Activated CD8-positive, alpha-beta memory T cell treated with anti-CD3 and anti-CD28 coated beads for 36 hours (primary cell): ENCODE measurements around the gene SUV39H1. TPM values are rescaled to one million over a fixed set of nuclear protein-coding genes. Genes with fewer than 3 reads are reported as not detected.
"Not testable (repeated sequence)": the region's sequence is repeated elsewhere in the genome, so short reads cannot be mapped to it uniquely, and the experiment has no call there.

Source experiments
- CTCF ChIA-PET: fragments of 350-600 bp; sonication (Branson Sonifier 250); formaldehyde crosslinking; loops from one replicate; lab custom pipeline; 2021; ENCODE audit warnings: antibody characterized with exemption; lab: Charles Lee
- POLR2A ChIA-PET: fragments of 350-600 bp; sonication (Branson Sonifier 250); formaldehyde crosslinking; loops from one replicate; lab custom pipeline; 2021; ENCODE audit warnings: antibody characterized with exemption; lab: Charles Lee
- total RNA-seq, 2 experiments: library from RNA; stranded (reverse); gene quantifications; one replicate each; pipeline ENCODE4 v1.2.3, GENCODE V29; 2021

SUV39H1 gene, protein sequence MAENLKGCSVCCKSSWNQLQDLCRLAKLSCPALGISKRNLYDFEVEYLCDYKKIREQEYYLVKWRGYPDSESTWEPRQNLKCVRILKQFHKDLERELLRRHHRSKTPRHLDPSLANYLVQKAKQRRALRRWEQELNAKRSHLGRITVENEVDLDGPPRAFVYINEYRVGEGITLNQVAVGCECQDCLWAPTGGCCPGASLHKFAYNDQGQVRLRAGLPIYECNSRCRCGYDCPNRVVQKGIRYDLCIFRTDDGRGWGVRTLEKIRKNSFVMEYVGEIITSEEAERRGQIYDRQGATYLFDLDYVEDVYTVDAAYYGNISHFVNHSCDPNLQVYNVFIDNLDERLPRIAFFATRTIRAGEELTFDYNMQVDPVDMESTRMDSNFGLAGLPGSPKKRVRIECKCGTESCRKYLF
- 10 to 100 TPM; 30.8 to 33.1 TPM for total RNA-seq

DNA sequence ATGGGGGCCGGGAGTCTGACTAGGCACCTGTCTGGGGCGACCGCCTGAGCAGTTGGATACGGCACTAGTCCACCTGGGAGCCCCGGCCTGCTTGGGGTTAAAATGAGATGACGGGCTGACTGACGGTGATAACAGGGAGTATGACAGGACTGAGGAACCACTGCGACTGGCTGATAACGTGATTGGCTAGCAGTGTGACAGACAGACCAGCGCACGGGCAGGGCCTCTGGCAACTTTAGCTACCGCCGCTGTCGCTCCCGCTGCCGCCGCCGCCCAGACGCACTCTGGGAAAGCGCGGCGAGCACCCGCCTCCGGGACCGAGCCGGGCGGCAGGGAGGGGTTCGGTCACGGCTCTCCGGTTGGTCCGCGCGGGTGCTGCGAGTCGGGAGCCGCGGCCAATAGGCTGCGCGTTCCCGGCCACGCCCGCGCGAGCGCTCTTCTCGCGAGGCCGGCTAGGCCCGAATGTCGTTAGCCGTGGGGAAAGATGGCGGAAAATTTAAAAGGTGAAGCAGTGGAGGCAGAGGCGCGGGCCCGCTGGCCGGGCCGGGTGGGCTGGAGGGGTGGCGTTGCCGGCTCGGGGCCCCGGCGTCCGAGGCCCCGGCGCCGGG lies at the start of gene SUV39H1:
SUV39H1 (plus strand) TSS at position 434 of the 608 bp plus-strand sequence; CDS start at position 485, 51 bp downstream.
- ChIA-PET CTCF (no interaction called here), POLR2A (interaction anchor here (0.6 to 1.4 kb wide), 3 partner anchors 20 to 319 kb away, joined by 3 to 6 read pairs (median 3); no protein-coding TSS in a partner anchor)

DNA sequence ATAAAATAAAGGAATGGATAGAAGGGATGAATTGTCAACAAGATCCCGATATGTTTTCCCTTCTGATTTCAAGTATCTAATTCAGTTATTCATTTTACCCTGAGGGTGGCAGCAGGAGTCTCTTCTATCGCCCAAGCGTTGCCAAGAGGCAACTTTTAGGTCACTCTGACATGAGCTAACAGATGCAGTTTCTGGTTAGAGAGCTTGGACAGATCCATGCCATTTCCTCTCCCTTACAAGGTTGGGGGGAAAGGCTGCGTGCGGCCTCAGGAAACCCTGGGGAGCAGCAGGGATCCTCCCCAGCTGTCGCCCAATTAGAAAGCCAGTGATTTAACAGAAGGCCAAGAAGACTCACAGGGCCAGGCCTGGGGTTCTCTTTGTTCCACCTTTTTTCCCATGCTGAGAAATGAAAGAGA lies 48.2 kb upstream of the SUV39H1 start:
- ChIA-PET CTCF (interaction anchor here (0.8 to 1.6 kb wide), 6 partner anchors 28 to 188 kb away, joined by 3 to 4 read pairs (median 3); partner anchors contain the start of genes HDAC6 and WAS), POLR2A (no interaction called here)

DNA sequence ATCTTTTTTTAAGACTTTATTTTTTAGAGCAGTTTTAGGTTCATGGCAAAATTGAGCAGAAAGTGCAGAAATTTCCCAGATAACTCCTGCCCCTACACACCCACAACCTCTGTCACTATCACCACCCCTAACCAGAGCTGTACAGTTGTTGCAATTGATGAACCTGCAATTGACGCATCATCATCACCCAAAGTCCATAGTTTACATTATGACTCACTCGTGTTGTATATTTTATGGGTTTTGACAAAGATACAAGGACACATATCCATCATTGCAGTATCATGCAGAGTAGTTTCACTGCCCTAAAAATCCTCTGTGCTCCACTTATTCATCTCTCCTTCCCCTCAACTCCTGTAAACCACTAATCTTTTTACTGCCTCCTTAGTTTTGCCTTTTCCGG lies 47.4 kb upstream of the SUV39H1 start:
- POLR2A ChIA-PET: no interaction called here
- CTCF ChIA-PET: interaction anchor here (1.3 to 1.6 kb wide), 2 partner anchors 48 to 152 kb away, joined by 3 read pairs; partner anchors contain the start of gene HDAC6

DNA sequence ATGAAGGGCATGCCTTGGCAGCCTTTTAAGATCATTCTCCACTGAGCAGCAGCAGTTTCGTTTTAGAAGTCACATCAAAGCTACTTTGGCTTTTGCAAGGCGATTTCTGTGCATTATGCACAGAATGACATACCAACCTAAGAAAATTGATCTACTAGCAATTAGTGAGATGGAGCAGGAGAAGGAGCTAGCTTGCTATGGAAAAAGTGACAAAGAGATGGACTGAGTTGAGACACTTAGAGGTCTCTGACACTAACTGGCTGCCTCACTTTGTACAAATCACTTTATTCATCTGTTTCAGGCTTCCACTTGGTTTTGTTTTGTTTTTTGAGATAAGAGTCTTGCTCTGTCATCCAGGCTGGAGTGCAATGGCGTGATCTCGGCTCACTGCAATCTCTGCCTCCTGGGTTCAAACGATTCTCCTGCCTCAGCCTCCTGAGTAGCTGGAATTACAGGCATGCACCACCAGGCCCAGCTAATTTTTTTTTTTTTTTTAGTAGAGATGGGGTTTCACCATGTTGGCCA lies 44.4 kb upstream of the SUV39H1 start:
- CTCF ChIA-PET: interaction anchor here (0.6 kb wide), 1 partner anchor 213 kb away, joined by 3 read pairs; no protein-coding TSS in a partner anchor
- POLR2A ChIA-PET: not testable (repeated sequence)

DNA sequence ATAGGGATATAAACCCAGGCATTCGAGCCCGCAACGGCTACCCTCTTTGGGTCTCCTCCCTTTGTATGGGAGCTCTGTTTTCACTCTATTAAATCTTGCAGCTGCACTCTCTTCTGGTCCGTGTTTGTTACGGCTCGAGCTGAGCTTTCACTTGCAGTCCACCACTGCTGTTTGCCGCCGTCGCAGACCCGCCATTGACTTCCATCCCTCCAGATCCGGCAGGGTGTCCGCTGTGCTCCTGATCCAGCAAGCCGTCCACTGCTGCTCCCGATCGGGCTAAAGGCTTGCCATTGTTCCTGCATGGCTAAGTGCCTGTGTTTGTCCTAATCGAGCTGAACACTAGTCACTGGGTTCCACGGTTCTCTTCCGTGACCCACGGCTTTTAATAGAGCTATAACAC lies 41.8 kb upstream of the SUV39H1 start:
- CTCF ChIA-PET, POLR2A ChIA-PET: not testable (repeated sequence)

DNA sequence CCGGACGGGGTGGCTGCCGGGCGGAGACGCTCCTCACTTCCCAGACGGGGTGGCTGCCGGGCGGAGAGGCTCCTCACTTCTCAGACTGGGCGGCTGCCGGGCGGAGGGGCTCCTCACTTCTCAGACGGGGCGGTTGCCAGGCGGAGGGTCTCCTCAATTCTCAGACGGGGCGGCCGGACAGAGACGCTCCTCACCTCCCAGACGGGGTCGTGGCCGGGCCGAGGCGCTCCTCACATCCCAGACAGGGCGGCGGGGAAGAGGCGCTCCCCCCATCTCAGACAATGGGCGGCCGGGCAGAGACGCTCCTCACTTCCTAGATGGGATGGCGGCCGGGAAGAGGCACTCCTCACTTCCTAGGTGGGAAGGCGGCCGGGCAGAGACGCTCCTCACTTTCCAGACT lies 36.8 kb upstream of the SUV39H1 start:
- POLR2A ChIA-PET, CTCF ChIA-PET: not testable (repeated sequence)

DNA sequence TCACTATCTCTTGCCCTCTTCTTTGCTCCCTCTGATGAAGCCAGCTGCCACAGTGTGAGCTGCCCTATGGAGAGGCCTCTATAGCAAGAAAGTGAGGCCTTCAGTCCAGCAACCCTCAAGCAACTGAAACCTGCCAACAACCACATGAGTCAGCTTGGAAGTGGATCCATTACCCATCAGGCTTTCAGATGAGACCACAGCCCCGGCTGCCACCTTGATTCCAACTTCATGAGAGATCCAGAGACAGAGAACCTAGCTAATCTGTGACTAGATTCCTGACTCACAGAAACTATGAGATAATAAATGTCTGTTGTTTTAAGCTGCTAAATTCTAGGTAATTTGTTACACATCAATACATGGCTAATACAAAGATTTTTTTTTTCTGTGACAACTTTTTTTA lies 33.3 kb upstream of the SUV39H1 start:
- ChIA-PET POLR2A (no interaction called here), CTCF (interaction anchor here (1.0 kb wide), 1 partner anchor 17 kb away, joined by 3 read pairs; no protein-coding TSS in a partner anchor)

DNA sequence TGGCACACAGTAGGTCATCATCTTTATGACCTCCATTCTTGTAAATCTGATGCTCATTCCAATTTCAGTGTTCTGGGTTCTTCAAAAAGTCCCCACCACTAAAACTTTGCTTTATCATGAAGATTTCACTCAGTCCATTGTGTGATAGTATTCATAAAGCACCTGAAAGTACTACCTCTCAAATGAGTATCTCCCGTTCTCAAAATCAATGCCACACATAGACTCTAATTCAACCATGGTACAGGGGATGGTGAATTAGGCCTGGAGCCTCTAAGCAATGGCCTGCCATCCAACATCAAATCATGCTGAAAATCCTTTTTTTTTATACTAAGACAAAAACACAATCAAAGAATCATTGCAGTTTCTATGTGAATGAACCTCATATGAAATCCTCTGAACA lies 32.4 kb upstream of the SUV39H1 start:
- ChIA-PET CTCF (no interaction called here), POLR2A (no interaction called here)

DNA sequence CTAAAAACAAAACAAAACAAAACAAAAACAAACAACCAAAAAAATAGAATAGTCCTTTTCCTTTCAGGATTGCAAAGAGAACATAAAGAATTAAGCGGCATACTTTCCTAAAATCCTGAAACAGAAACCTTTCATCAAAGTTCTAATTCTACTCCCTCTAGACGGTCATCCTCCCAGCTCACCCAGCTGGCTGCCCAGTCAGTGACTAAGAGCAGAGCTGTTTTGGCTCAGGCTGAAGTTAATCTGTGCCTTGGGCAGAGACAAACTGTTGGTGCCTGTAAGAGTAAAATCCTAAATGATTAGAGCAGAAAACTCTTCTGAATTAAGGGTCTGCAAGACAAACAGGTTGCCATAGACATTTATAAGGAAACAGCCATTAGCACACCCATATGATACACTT lies 30.5 kb upstream of the SUV39H1 start:
- ChIA-PET CTCF (no interaction called here), POLR2A (no interaction called here)

DNA sequence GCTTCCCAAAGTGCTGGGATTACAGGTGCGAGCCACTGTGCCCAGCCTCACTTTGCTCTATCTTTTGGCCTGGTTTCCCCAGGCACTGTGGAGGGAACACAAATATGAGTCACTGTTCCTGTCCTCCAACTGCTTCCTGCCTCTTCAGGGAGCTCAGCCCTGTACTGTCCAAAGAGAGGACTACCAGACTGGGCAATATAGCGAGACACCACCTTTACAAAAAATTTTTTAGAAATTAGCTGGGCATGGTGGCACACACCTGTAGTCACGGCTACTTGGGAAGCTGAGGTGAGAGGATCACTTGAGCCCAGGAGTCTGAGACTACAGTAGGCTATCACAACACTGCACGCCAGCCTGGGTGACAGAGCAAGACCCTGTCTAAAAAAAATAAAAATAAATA lies 29.9 kb upstream of the SUV39H1 start:
- POLR2A ChIA-PET: no interaction called here
- CTCF ChIA-PET: no interaction called here

DNA sequence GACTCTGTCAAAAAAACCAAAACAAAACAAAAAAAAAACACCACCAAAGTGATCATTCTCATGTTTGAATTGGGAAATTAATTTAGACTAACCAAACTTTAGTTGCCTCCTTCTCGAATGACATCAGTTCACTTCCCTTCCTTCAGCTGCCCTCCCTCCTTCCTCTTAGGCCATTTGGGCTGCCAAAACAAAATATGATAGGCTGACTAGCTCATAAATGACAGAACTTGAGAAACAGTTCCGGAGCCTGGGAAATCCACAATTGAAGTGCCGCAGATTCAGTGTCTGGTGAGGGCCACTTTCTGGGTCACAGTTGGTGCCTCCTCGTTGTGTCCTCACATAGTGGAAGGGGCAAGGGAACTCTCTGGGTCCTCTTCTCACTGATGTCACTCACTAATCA lies 29.0 kb upstream of the SUV39H1 start:
- POLR2A ChIA-PET: interaction anchor here (0.6 kb wide), 1 partner anchor 75 kb away, joined by 8 read pairs; no protein-coding TSS in a partner anchor

DNA sequence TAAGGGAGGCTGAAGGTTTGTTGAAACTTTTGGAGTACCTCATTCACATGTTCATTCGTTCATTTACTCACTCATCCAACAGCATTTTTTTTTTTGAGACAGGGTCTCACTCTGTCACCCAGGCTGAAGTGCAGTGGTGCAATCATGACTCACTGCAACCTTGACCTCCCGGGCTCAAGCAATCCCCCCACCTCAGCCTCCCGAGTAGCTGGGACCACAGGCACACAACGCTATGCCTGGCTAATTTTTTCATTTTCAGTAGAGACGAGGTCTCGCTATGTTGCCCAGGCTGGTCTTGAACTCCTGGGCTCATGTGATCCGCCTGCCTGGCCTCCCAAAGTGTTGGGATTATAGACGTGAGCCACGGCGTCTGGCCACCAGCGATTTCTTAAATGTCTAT lies 28.3 kb upstream of the SUV39H1 start:
- POLR2A ChIA-PET, CTCF ChIA-PET: not testable (repeated sequence)

More for the DNA sequence above, 29.0 kb upstream of the SUV39H1 start:
- CTCF ChIA-PET: no interaction called here

DNA sequence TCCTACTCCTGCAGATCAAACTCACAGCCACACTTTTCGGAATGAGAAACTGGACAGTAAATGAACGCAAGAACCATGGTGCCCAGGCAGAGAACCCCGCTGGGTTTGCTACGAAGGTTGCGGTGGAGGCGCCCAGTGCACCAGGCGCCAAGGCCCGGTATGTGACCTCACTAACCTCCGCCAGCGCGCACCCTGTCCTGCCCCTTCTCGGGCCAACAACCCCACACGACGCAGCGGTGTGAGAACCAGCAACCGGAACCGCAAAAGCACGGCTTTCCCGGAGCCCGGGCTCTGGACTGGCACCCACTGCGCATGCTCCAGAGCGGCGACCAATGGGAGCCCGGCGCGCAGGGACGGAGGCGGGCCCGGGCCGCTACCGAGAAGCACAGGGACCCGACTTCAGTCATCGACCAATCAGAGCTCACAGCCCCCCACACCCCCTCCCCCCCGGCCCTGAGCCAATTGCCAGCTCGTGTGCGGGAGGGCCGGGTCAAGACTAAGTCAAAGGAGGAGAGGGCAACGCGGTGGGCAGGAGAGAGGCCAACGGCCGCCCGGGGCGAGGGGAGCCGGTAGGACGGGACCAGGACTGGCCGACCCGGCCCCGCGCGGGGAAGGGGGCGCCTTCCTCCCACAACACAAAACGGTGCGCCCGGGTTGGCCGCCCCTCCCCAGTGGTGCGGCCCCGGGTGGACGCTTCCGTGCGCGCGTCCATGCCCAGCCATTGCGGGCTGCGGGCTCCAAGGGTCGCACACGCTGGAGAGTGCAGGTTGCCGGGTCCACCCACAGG lies 20.2 kb upstream of the SUV39H1 start:
- ChIA-PET POLR2A (interaction anchor here (0.6 to 1.9 kb wide), 3 partner anchors 20 to 61 kb away, joined by 3 to 6 read pairs (median 6); partner anchors contain the start of gene SUV39H1), CTCF (interaction anchor here (0.8 kb wide), 1 partner anchor 28 kb away, joined by 3 read pairs; no protein-coding TSS in a partner anchor)

DNA sequence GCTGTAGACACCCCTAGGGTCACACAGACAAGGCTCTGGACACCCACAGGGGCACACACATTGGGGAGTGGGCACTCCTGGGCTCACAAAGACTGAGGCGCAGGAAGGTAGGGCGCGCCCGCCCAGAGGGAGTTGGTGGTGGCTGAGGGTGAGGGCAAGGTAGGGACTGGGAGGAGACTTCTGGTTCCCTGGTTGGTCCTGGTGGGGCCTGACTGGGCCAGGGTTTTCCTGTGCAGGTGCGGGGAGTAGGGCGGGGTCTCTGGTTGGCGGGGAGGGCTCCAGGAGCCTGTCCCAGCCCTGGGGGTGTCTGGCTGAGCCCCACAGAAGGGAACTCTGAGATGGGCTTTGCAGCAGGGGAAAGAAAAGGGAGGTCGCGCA lies 19.7 kb upstream of the SUV39H1 start:
- POLR2A ChIA-PET: interaction anchor here (1.0 to 1.9 kb wide), 2 partner anchors 20 to 61 kb away, joined by 6 read pairs; partner anchors contain the start of gene SUV39H1
- CTCF ChIA-PET: no interaction called here

DNA sequence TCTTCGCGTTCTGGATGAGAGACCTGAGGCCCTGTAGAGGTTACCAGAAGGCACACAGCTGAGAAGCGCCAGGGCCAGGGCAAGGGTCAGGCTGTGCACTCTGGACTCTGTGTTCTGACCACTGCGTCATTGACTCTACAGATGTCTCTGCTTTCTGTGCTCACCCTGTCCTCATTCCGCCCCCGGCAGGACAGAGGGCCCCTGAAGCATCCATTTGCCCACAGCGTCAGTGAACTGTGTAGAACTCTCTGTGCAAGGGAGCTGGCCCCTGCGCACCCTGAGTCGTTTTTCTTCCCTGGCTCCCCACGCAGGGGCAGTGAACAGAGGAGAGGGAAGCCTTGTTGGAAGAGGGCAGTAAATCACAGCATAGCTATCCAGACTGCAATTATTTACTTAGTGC lies 19.0 kb upstream of the SUV39H1 start:
- ChIA-PET POLR2A (no interaction called here), CTCF (no interaction called here)

DNA sequence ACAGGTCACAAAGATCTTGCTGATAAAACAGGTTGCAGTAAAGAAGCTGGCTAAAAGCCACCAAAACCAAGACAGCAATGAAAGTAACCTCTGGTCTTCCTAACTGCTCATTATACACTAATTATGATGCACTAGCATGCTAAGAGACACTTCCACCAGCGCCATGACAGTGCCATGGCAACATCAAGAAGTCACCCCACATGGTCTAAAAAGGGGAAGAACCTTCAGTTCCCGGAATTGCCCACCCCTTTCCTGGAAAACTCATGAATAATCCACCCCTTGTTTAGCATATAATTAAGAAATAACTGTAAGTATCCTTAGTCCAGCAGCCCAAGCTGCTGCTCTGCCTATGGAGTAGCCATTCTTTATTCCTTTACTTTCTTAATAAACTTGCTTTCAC lies 16.1 kb upstream of the SUV39H1 start:
- CTCF ChIA-PET, POLR2A ChIA-PET: not testable (repeated sequence)

DNA sequence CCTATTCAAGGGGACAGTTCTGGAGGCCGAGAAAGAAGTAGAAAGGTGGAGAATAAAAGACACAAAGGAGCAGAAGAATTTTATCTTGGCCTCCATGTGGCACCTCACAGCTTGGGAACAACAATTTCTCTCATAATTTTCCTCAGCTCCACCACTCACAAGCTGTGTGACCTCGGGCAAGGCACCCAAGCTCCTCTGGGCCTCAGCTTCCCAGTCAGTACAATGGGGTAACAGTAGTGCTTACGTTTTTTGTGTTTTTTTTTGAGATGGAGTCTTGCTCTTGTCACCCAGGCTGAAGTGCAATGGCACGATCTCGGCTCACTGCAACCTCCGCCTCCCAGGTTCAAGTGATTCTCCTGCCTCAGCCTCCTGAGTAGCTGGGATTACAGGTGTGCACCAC lies 15.6 kb upstream of the SUV39H1 start:
- CTCF ChIA-PET, POLR2A ChIA-PET: not testable (repeated sequence)

DNA sequence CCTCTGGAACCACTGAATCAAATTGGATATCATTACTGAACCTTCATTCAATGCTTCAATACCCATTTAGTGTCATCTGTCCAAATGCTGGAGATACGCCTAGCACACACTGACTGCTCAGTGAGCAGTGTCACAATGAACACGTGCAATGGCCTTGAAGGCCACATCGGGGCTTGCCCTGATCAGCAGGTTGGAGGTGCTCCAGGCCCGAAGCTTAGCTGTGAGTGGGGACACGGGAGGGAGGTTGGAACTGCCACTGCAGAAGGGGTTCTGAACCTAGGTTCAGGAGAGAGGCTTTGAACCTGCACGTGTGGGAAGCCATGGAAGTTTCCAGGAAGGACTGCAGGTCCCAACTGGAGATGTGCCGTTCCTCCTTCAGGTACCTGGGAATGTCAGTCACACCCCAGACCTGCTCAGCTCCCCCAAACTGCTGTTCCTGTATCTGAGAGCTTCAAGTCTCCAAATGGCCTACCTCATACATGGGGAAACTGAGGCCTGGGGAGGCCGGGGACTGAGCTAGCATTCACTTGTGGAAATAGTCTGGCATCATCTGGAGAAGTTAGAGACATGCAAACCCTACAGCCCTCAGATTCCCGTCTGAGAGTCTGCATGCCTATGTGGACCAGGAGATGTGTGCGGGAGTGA lies 14.9 kb upstream of the SUV39H1 start:
- POLR2A ChIA-PET: no interaction called here
- CTCF ChIA-PET: no interaction called here
